Right ventricle myocardium superior (tissue), 1 donor: ENCODE measurements around the gene TPBGL. TPM values are rescaled to one million over a fixed set of nuclear protein-coding genes. Genes with fewer than 3 reads are reported as not detected.
A peak's percentile ranks its signal among the peaks of the same experiment; 100 is the strongest.

Source experiments
- ATAC-seq: fragments of 200-7000 bp; cut with Tn5 transposase; one replicate; pipeline ENCODE4 v1.9.1; 2020; ENCODE audit warnings: mild to moderate bottlenecking; ENCODE audit not compliant: poor library complexity
- DNase-seq: peaks from one replicate; pipeline ENCODE4 v3.0.0-alpha.2; 2020
- intact Hi-C: fragments of 100-400 bp; cut with DNase I; formaldehyde crosslinking; loops from one replicate; pipeline ENCODE4 v1.11.2; 2022
- total RNA-seq: library from RNA; stranded (reverse); fragmentation: NEBNext Ultra II Directional; extraction: Animal tissue kit (Norgen Biotek cat#: 25700); gene quantifications from one replicate; pipeline ENCODE4 v1.2.1, GENCODE V29; 2021
- donor health status: DM: no; HTN: yes; CAD: no; lungs with severe emphysema.

TPBGL gene
- total RNA-seq, 1 donor from 2014 or later, result 0.11 TPM

GRCh38 chr11:75204685-75205563 lies 35.6 kb upstream of the TPBGL start:
- intact Hi-C loops, result loop anchor here (1.0 kb wide), 1 partner anchor 60 kb away; no protein-coding TSS in a partner anchor

DNA sequence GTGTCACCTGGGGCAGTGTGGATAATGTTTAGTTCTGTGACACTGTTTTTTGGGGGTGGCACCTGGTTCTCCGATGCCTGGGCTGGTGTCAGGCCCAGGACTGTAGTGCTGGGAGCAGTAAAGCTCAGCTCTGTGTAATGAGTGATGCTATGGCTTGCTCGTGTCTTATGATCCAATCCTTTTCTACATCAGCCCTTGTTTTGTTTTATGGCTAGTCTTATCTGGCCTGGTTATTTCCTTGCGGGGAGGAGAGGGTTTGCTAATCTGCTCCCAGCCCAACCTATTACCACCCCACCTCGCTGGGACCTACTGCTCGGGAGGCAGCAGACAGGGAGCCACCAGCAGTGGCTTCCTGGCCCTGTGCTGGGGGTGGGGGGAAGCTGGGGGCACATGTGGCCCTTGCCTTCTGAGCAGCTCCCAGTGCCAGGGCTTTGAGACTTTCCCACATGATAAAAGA lies 35.0 kb upstream of the TPBGL start:
- ATAC-seq (no peak), DNase-seq (no peak)
- intact Hi-C loops, result loop anchor here (1.0 kb wide), 1 partner anchor 60 kb away; no protein-coding TSS in a partner anchor

More at GRCh38 chr11:75204685-75205563, 35.6 kb upstream of the TPBGL start:
- DNase-seq (peak; percentile 95), ATAC-seq (peak; percentile 94)

DNA sequence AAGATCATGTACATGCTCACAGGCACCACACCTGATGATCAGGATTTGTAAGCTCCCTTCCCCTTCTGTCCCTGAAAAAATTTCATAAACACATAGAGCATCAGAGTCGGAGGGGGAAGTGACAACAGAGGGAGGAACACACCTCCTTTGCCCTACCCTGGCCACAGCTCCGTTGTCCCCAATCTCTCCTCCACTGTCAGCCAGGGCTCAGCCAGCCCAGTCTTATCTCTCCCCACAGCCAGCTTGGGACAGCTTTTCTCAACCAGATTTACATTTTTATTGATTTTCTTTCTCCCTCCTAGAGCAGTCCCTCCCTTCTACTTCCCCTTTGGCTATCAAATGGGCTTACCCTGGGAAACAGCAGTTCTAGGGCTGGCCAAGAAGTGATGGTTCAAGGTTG lies 32.1 kb upstream of the TPBGL start:
- ATAC-seq (no peak), DNase-seq (no peak)
- intact Hi-C loops, result no loop called here

- no peak for ATAC-seq
- intact Hi-C loops, result no loop called here
These were observed 28.2 kb upstream of the TPBGL start for GRCh38 chr11:75212411-75212810.

DNA sequence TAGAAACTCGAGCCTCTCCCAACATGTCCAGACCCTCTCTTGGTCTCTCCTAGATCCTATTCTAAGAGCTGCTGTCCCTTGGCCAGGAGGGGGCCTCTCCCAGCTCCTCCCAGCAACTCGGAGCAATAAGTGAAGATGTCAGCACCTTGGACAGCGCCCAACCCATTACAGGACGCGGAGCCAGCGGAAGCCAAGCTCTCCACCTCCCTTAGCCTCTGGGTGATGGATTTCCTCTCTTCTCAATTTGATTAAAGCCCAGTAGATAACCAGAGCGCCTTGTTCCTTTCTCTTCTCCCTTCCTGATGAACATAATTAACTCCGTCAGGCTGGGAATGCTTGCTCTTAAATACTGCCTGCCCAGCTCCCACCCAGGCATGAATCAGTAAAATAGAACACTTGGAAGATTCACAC lies 26.2 kb upstream of the TPBGL start:
- intact Hi-C loops, result no loop called here
- peak; percentile 81 for ATAC-seq
- peak; percentile 83 for DNase-seq

More at GRCh38 chr11:75212411-75212810, 28.2 kb upstream of the TPBGL start:
- DNase-seq, result no peak

DNA sequence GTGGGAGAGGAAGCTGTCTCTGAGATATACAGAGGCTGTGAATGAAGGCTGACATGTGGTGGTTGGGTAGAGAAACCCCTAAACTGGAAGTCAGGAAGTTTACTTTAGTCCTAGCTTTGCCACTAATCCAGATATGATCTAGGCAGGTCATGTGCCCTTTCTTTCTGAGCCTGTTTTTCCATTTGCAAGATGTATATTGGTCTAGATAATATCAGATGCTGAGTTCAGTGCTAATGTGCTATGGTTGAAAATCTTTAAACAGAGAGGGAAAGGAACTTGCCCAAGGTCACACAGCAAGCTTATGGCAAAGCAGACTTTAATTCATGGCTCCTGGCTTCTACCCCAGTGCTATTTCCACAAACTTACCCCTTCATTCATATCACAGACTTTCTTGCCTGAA lies 25.7 kb upstream of the TPBGL start:
- DNase-seq (no peak), ATAC-seq (no peak)
- intact Hi-C loops, result no loop called here

DNA sequence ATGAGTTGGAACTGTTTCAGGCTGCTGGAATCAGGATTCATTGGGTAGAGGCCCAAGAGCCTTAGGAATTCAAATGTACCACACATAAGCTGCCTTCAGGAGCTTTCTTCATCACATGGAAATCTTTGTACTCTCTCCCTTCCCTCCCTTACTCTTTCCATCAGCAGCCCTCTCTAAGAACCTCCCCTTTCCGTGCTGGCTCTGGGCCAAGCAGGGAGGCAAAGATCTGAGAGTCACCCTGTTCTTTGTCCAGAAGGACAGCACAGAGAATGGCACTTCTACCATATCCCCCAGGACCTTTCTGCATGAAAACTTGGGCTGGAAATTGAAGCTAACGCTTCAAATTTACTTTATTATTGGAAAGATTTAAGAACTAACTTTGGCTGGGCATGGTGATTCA lies 20.7 kb upstream of the TPBGL start:
- intact Hi-C loops, result no loop called here
- ATAC-seq (no peak), DNase-seq (no peak)

DNA sequence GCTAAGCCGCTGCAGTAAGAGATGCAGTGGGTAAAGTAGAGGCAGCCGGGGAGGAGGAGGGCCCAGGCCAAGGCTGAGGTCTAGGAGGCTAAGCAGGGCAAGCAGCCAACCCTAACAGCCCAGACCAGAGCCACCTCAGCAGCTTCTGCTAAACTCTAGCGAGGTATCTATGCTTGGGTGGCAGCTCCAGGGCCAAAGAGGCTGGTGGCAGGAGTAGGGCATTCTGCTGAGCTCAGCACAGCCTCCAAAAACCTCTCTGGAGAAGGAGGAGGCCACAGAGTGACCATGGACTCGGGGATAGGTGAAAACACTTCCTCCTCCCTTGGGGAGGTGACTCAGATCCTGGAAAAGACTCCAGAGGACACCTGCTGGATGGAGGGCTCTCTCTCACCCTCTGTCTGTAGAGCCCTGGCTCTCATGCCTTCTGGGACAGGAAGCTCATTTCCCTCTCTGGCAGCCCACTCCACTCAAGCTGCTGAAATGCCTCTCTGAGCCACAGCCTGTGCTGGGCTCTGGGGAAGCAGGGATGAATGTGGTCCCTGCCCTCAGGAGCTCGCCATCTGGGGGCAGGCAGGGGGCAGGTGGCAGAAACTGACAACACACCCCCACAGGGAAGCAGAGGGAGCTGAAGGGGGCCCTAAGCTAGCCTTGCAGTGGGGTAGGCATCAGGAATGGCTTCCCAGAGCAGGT lies 16.5 kb upstream of the TPBGL start:
- no peak for DNase-seq
- ATAC-seq, result no peak
- intact Hi-C loops, result no loop called here

DNA sequence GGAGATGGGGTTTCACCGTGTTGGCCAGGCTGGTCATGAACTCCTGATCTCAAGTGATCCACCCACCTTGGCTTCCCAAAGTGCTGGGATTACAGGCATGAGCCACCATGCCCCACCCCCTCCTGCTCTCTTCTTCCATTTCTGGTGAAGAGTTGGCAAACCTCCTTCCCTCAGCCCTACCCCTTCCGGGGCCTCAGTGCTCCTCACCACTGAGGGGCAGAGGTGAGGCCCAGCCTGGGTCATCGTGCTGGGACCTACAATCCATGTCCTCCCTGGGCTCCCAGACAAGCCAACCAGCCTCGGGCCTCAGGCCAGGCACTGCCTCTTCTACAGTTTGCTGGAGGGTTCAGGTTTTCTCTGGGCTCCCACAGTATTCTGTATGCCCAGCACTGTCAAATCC lies 14.8 kb upstream of the TPBGL start:
- DNase-seq (no peak), ATAC-seq (no peak)
- intact Hi-C loops, result no loop called here

- ATAC-seq, result no peak
- intact Hi-C loops, result no loop called here
- DNase-seq, result no peak
These were observed 11.1 kb upstream of the TPBGL start for GRCh38 chr11:75229466-75229865.

DNA sequence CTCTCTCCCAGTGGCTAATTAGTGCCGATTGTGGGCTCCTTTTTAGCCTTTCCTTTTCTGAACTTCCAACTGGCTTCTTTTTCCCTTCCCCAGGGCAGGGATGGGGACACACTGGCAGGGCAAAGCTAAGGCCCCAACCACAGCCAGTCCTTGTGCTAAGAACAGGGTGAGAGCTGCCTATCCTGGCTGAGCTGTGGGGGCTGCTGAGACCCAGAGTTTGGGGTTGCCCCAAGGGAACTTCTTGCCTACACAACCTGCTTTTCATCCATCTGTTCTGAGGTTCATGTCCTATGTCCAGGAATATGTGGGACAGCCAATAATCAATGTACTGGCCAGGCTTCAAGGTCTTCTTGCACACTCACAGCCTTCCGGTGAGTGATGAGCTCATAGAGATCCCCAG lies 10.0 kb upstream of the TPBGL start:
- intact Hi-C loops, result no loop called here
- DNase-seq (no peak), ATAC-seq (no peak)

- ATAC-seq, result no peak
- DNase-seq, result no peak
- intact Hi-C loops, result no loop called here
These were observed 6.8 kb upstream of the TPBGL start for GRCh38 chr11:75233754-75234172.

- DNase-seq, result no peak
- intact Hi-C loops, result no loop called here
- ATAC-seq, result no peak
These were observed 4.5 kb upstream of the TPBGL start for GRCh38 chr11:75236062-75236461.

DNA sequence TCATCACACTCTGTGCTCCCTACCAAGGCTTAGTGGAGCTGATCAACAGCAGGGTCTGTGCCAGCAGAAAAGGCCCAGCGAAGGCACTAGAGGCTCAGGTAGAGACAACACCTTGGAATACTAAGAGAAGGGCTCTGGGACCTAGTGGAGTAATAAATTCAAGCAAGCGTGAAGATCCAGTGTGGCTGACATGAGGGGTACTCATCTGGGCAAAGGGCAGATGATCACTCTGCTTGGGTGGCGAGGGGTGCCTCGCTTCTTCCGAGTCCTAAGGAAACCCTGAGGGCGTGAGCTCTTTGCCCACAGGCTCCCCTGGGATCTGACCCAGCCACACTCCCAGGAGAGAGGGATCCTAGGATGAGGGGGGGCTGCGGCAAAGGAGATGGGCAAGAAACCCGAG lies 3.5 kb upstream of the TPBGL start:
- intact Hi-C loops, result no loop called here
- DNase-seq (no peak), ATAC-seq (no peak)

DNA sequence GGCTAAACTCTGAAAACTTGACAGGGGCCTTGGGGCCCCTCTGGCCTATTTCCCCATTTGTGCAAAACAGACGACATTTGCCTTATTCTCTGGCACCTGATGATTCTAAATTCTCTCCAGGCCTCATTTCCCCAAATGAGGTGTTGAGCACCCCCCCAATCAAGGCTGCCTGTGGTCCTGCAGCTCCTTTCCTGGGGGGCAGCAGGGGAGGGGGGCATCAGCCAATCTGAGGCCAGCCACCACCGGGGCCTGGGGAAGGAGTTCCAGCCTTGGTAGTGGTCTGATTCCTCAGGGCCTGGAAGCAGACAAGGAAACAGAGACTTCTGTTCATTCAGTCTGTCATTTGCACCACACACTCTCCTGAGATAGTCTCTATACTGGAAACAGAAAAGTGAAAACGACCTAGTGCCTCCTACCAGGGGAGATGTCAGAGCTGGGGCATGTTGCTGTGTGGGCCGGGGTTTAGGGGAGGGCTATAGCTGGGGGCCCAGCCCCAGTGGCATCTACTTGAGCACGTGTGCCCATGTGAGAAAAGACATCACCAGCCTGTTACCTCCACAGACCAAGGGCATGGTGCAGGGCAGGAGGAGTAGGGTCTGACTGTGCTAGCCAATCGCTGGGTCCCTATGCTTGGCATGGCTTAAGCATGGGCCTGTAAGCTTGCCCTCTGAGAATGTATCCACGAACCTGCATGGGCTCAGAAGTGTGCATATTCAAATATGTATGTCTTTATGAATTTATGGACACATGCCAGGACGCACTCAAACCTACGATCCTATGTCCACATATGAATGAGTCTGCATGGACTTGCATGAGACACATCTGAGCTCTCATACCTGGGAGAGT lies 1.8 kb upstream of the TPBGL start:
- DNase-seq, result no peak
- ATAC-seq, result no peak
- intact Hi-C loops, result no loop called here

- DNase-seq (no peak), ATAC-seq (no peak)
- intact Hi-C loops, result loop anchor here (10.0 kb wide), 1 partner anchor 305 kb away; no protein-coding TSS in a partner anchor
These were observed 863 bp upstream of the TPBGL start for GRCh38 chr11:75239531-75240290.

- intact Hi-C loops, result loop anchor here (10.0 kb wide), 1 partner anchor 306 kb away; no protein-coding TSS in a partner anchor
- ATAC-seq (peak; percentile 97), DNase-seq (peak; percentile 90)
These were observed 697 bp downstream of the TPBGL start for GRCh38 chr11:75241036-75241905.
